Activated CD4-positive, alpha-beta T cell treated with anti-CD3 and anti-CD28 coated beads for 36 hours (primary cell): ENCODE measurements around the gene PCDHGC5. TPM values are rescaled to one million over a fixed set of nuclear protein-coding genes. Genes with fewer than 3 reads are reported as not detected.

Source experiments
- ATAC-seq: fragments of 200-7000 bp; cut with Tn5 transposase; one replicate; pipeline ENCODE4 v1.10.0; 2021; ENCODE audit warnings: mild to moderate bottlenecking, moderate library complexity
- CTCF ChIA-PET: fragments of 350-600 bp; sonication (Branson Sonifier 250); formaldehyde crosslinking; loops from one replicate; lab custom pipeline; 2021; ENCODE audit warnings: antibody characterized with exemption; lab: Charles Lee
- POLR2A ChIA-PET: fragments of 350-600 bp; sonication (Branson Sonifier 250); formaldehyde crosslinking; loops from one replicate; lab custom pipeline; 2021; ENCODE audit warnings: antibody characterized with exemption, inconsistent platforms; lab: Charles Lee
- DNase-seq: peaks from one replicate; pipeline ENCODE4 v3.0.0-alpha.2; 2020
- H3K27ac Mint-ChIP-seq: one replicate; pipeline ENCODE4 v1.8.0; 2021; ENCODE audit warnings: mixed read lengths
- H3K27me3 Mint-ChIP-seq: one replicate; pipeline ENCODE4 v1.8.0; 2021; ENCODE audit warnings: mixed read lengths
- H3K36me3 Mint-ChIP-seq: one replicate; pipeline ENCODE4 v1.8.0; 2021; ENCODE audit warnings: low read depth, mixed read lengths
- H3K4me1 Mint-ChIP-seq: one replicate; pipeline ENCODE4 v1.8.0; 2021; ENCODE audit warnings: mixed read lengths
- H3K4me3 Mint-ChIP-seq: one replicate; pipeline ENCODE4 v1.8.0; 2021; ENCODE audit warnings: mild to moderate bottlenecking, moderate library complexity, mixed read lengths
- H3K9me3 Mint-ChIP-seq: one replicate; pipeline ENCODE4 v1.8.0; 2021; ENCODE audit warnings: low read depth, mixed read lengths
- intact Hi-C, 2 experiments: fragments of 100-400 bp; cut with DNase I in 1 of 2; cut with micrococcal nuclease in 1 of 2; formaldehyde crosslinking; loops; one replicate each; pipeline versions ENCODE4 v1.14.2 to v1.15.1; 2022 to 2024; cut with DNase I, micrococcal nuclease
- total RNA-seq, 2 experiments: library from RNA; stranded (reverse); gene quantifications; one replicate each; pipeline ENCODE4 v1.2.3, GENCODE V29; 2021

PCDHGC5 gene
- total RNA-seq, 2 experiments from 2014 or later = not detected

GRCh38 chr5:141506381-141507155 is 17.7 kb downstream of the PCDHGC5 start:
- H3K36me3 Mint-ChIP-seq = no peaks in the 10 kb centered on the region
- H3K9me3 Mint-ChIP-seq = no peaks in the 10 kb centered on the region
- ChIA-PET CTCF (interaction anchor here (0.6 to 2.3 kb wide), 5 partner anchors 11 to 314 kb away, joined by 3 to 6 read pairs (median 5); partner anchors contain the start of genes PCDHB10 and PCDHGC5), POLR2A (no interaction called here)
- DNase-seq (no peak), ATAC-seq (no peak)
- H3K27me3 Mint-ChIP-seq = no peaks in the 10 kb centered on the region
- no peak overlapping the region for H3K27ac Mint-ChIP-seq
- intact Hi-C loops = no loop called here
- no peak overlapping the region for H3K4me3 Mint-ChIP-seq
- peaks cover 9% of the 10 kb centered on the region for H3K4me1 Mint-ChIP-seq

- no peaks in the 10 kb centered on the region for H3K36me3 Mint-ChIP-seq
- H3K4me3 Mint-ChIP-seq = no peak overlapping the region
- ChIA-PET POLR2A (no interaction called here), CTCF (interaction anchor here (0.6 to 2.3 kb wide), 7 partner anchors 10 to 315 kb away, joined by 3 to 6 read pairs (median 4); partner anchors contain the start of gene PCDHB10)
- no peaks in the 10 kb centered on the region for H3K27me3 Mint-ChIP-seq
- no peaks in the 10 kb centered on the region for H3K9me3 Mint-ChIP-seq
- DNase-seq (no peak), ATAC-seq (no peak)
- intact Hi-C loops = no loop called here
- H3K4me1 Mint-ChIP-seq = peaks cover 12% of the 10 kb centered on the region
- H3K27ac Mint-ChIP-seq = no peak overlapping the region
Measured at GRCh38 chr5:141507387-141508091, 18.7 kb downstream of the PCDHGC5 start.

DNA sequence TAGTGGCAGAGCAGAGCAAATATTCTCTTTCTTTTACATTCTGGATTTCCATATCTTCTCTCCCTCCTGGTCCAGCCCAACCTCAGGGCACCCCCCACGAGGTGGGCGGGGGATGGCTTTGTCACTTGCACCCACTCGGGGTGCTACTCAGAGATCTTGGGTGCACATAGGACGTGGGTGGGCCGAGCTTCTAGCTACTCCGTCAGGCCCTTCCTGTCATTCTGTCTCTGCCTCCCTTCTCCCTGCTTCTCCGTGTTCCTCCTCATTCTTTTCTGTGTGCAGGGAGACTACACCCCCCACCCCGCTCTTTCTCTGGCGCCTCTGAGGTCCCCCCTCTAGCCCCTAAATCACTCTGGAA is 19.5 kb downstream of the PCDHGC5 start:
- intact Hi-C loops = no loop called here
- H3K27me3 Mint-ChIP-seq = no peaks in the 10 kb centered on the region
- peaks cover 4% of the 10 kb centered on the region for H3K36me3 Mint-ChIP-seq
- ATAC-seq (no peak), DNase-seq (no peak)
- H3K9me3 Mint-ChIP-seq = no peaks in the 10 kb centered on the region
- H3K4me3 Mint-ChIP-seq = no peak overlapping the region
- H3K4me1 Mint-ChIP-seq = peaks cover 18% of the 10 kb centered on the region
- ChIA-PET POLR2A (no interaction called here), CTCF (interaction anchor here (0.7 to 2.3 kb wide), 4 partner anchors 9 to 56 kb away, joined by 3 to 6 read pairs (median 5); no protein-coding TSS in a partner anchor)
- H3K27ac Mint-ChIP-seq = no peak overlapping the region

DNA sequence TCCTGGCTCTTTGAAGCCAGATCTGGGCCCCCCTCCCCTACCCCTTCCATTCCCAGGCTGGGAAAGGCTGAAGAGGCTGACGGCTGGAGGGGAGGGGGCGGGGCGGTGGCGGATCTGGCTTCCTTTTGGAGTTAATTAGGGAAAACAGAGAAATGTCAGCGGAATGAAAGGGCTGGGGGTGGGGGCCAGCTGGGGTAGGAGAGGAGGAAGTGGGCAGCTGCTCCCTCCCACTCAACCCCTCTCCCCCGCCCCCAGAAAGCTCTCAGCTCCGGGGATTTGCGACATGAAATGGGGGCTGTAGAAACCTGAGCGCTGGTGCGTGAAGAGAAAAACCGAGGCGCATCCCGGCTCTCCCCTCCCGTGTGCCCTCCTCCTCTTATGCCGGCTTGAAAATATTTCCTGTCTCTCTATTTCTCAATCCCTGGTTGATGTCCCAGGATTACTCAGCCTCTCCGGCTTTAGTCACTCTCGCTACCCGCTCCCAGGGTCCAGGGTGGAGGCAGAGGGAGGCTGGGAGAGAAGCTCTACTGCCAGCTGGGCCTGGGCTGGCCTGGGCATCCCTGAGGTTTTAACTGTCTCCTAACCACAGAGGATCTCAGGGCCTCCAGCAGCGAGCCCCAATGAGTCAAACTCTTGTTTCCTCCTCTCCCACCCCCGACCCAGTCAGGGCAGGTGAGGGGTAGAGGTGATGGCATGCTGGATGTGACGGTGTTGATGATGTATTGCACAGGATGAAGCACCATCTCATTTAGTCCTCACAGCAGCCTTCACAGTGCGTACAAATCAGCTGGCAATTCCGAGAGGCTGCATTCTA is 20.1 kb downstream of the PCDHGC5 start:
- Mint-ChIP-seq H3K27me3 (no peaks in the 10 kb centered on the region), H3K4me1 (peaks cover 24% of the 10 kb centered on the region), H3K27ac (peak overlapping the region; percentile 52), H3K4me3 (no peak overlapping the region), H3K9me3 (no peaks in the 10 kb centered on the region), H3K36me3 (peaks cover 8% of the 10 kb centered on the region)
- ChIA-PET CTCF (interaction anchor here (0.9 to 7.9 kb wide), 9 partner anchors 9 to 170 kb away, joined by 3 to 101 read pairs (median 5); partner anchors contain the start of genes PCDHGA11, PCDHGA2 and PCDHGB5), POLR2A (no interaction called here)
- intact Hi-C loops = no loop called here
- peak; percentile 27 for ATAC-seq
- peak; percentile 61 for DNase-seq

DNA sequence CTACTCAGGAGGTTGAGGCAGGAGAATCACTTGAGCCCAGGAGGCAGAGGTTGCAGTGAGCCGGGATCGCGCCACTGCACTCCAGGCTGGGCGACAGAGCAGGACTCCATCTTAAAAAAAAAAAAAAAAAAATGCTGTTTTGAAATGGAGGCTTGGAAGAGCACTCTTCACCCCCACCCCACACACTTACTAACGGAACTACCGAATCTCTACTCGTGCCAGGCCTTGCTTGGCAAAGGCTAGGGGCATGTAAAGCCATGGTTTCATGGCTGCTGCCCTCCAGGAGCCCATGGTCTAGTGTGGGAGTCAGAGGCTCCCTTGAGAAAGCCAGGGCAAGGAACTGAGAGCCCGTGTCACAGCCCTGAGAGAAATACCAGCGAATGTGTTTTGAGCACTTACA is 21.3 kb downstream of the PCDHGC5 start:
- ChIA-PET CTCF (interaction anchor here (0.6 to 7.9 kb wide), 10 partner anchors 12 to 171 kb away, joined by 3 to 101 read pairs (median 4); partner anchors contain the start of genes PCDHGA2, PCDHGA3 and PCDHGB5), POLR2A (no interaction called here)
- Mint-ChIP-seq H3K4me3 (no peak overlapping the region), H3K27ac (no peak overlapping the region), H3K27me3 (no peaks in the 10 kb centered on the region), H3K9me3 (no peaks in the 10 kb centered on the region), H3K36me3 (peaks cover 8% of the 10 kb centered on the region), H3K4me1 (peaks cover 36% of the 10 kb centered on the region)
- no peak for ATAC-seq
- intact Hi-C loops = loop anchor here in 1 of 2 experiments (5.0 kb wide), 1 partner anchor 33 kb away; the partner anchor contains the start of gene PCDHGC3
- DNase-seq = no peak

- H3K27me3 Mint-ChIP-seq = no peaks in the 10 kb centered on the region
- ATAC-seq = no peak
Measured at GRCh38 chr5:141510850-141511601, 22.1 kb downstream of the PCDHGC5 start.

GRCh38 chr5:141511771-141512325 is 23.0 kb downstream of the PCDHGC5 start:
- DNase-seq = no peak
- intact Hi-C loops = loop anchor here (1.0 to 5.0 kb wide), 6 partner anchors 35 to 191 kb away; partner anchors contain the start of genes PCDHGC3 (in 2 of the 2), PCDHGA10 (in 1 of the 2), PCDHGA11 (in 1 of the 2) and TAF7 (in 1 of the 2)
- Mint-ChIP-seq H3K4me1 (peaks cover 38% of the 10 kb centered on the region), H3K9me3 (no peaks in the 10 kb centered on the region), H3K4me3 (no peak overlapping the region), H3K36me3 (peaks cover 21% of the 10 kb centered on the region), H3K27me3 (no peaks in the 10 kb centered on the region), H3K27ac (no peak overlapping the region)
- POLR2A ChIA-PET = no interaction called here
- no peak for ATAC-seq
- CTCF ChIA-PET = interaction anchor here (0.6 to 7.9 kb wide), 11 partner anchors 10 to 181 kb away, joined by 3 to 101 read pairs (median 8); partner anchors contain the start of genes PCDHGA1, PCDHGA10, PCDHGA11 and PCDHGB3

More at GRCh38 chr5:141510850-141511601, 22.1 kb downstream of the PCDHGC5 start:
- Mint-ChIP-seq H3K27ac (no peak overlapping the region), H3K4me1 (peaks cover 38% of the 10 kb centered on the region), H3K9me3 (no peaks in the 10 kb centered on the region), H3K4me3 (no peak overlapping the region), H3K36me3 (peaks cover 13% of the 10 kb centered on the region)
- POLR2A ChIA-PET = no interaction called here
- intact Hi-C loops = loop anchor here in 1 of 2 experiments (5.0 kb wide), 1 partner anchor 34 kb away; the partner anchor contains the start of gene PCDHGC3
- CTCF ChIA-PET = interaction anchor here (0.6 to 7.9 kb wide), 13 partner anchors 13 to 266 kb away, joined by 3 to 101 read pairs (median 5); partner anchors contain the start of genes PCDHB15, PCDHGA1, PCDHGA10 and PCDHGA11
- DNase-seq = no peak

GRCh38 chr5:141512390-141512910 is 23.6 kb downstream of the PCDHGC5 start:
- DNase-seq (peak; percentile 93), ATAC-seq (peak; percentile 17)
- H3K27ac Mint-ChIP-seq = peak overlapping the region; percentile 86
- peaks cover 27% of the 10 kb centered on the region for H3K36me3 Mint-ChIP-seq
- ChIA-PET CTCF (interaction anchor here (0.6 to 7.9 kb wide), 28 partner anchors 10 to 289 kb away, joined by 3 to 101 read pairs (median 5); partner anchors contain the start of genes PCDHB14, PCDHGA10, PCDHGA11 and PCDHGA12), POLR2A (no interaction called here)
- peaks cover 38% of the 10 kb centered on the region for H3K4me1 Mint-ChIP-seq
- H3K9me3 Mint-ChIP-seq = no peaks in the 10 kb centered on the region
- peak overlapping the region; percentile 75 for H3K4me3 Mint-ChIP-seq
- no peaks in the 10 kb centered on the region for H3K27me3 Mint-ChIP-seq
- intact Hi-C loops = loop anchor here (1.0 to 5.0 kb wide), 6 partner anchors 35 to 192 kb away; partner anchors contain the start of genes PCDHGC3 (in 2 of the 2), PCDHGA10 (in 1 of the 2), PCDHGA11 (in 1 of the 2) and TAF7 (in 1 of the 2)

GRCh38 chr5:141512911-141513626 is 24.2 kb downstream of the PCDHGC5 start:
- Mint-ChIP-seq H3K27ac (peak overlapping the region; percentile 86), H3K4me3 (peak overlapping the region; percentile 75), H3K4me1 (peaks cover 38% of the 10 kb centered on the region), H3K27me3 (no peaks in the 10 kb centered on the region), H3K36me3 (peaks cover 33% of the 10 kb centered on the region), H3K9me3 (no peaks in the 10 kb centered on the region)
- ATAC-seq (peak; percentile 64), DNase-seq (peak; percentile 72)
- ChIA-PET CTCF (interaction anchor here (0.6 to 7.9 kb wide), 32 partner anchors 11 to 291 kb away, joined by 3 to 101 read pairs (median 4); partner anchors contain the start of genes PCDHB14, PCDHGA10, PCDHGA11 and PCDHGA12), POLR2A (interaction anchor here (0.6 kb wide), 1 partner anchor 168 kb away, joined by 3 read pairs; no protein-coding TSS in a partner anchor)
- intact Hi-C loops = loop anchor here (1.0 to 5.0 kb wide), 6 partner anchors 36 to 192 kb away; partner anchors contain the start of genes PCDHGC3 (in 2 of the 2), PCDHGA10 (in 1 of the 2), PCDHGA11 (in 1 of the 2) and TAF7 (in 1 of the 2)
